H1 (cell line): ENCODE measurements around the gene NRL. TPM values are rescaled to one million over a fixed set of nuclear protein-coding genes. Genes with fewer than 3 reads are reported as not detected.

Experiments
- CTCF ChIA-PET: fragments of 300-600 bp; sonication (Branson Sonifier 250); formaldehyde crosslinking; loops from one replicate; lab custom pipeline; 2021; ENCODE audit not compliant: partially characterized antibody; lab: Charles Lee
- POLR2A ChIA-PET: fragments of 300-600 bp; sonication (Branson Sonifier 250); formaldehyde crosslinking; loops from one replicate; lab custom pipeline; 2021; ENCODE audit warnings: inconsistent platforms; ENCODE audit not compliant: partially characterized antibody; lab: Charles Lee
- DNase-seq, 2 experiments: peaks; one replicate each; pipeline versions ENCODE4 v3.0.0 to v3.0.0-alpha.2; 2010 to 2022; ENCODE audit warnings: low spot score in 2 of 2, low read depth in 1 of 2, mixed read lengths in 1 of 2
- FAIRE-seq: peaks from 2 replicates; lab custom pipeline; 2011; peaks lifted over from hg19 to GRCh38; lab: Jason Lieb, UNC
- H2AFZ ChIP-seq: 2 replicates; pipeline ENCODE4 v1.8.1; 2012; ENCODE audit warnings: low read length, inconsistent platforms
- H2AK5ac ChIP-seq: 2 replicates; pipeline ENCODE4 v1.6.1; 2013; ENCODE audit warnings: low read depth, low read length
- H2BK120ac ChIP-seq: replicated peaks from 2 replicates; pipeline ENCODE3; 2013; ENCODE audit warnings: low read depth, low read length, inconsistent platforms
- H2BK12ac ChIP-seq: 2 replicates; pipeline ENCODE4 v1.6.1; 2013; ENCODE audit warnings: low read depth, low read length
- H2BK15ac ChIP-seq: 2 replicates; pipeline ENCODE4 v1.6.1; 2013; ENCODE audit warnings: low read length
- H2BK20ac ChIP-seq: 2 replicates; pipeline ENCODE4 v1.6.1; 2013; ENCODE audit warnings: low read length
- H2BK5ac ChIP-seq: 2 replicates; pipeline ENCODE4 v1.6.1; 2013; ENCODE audit warnings: low read depth, low read length
- H3K14ac ChIP-seq: 2 replicates; pipeline ENCODE4 v1.6.1; 2013; ENCODE audit warnings: inconsistent platforms; ENCODE audit not compliant: insufficient read length
- H3K18ac ChIP-seq: 2 replicates; pipeline ENCODE4 v1.6.1; 2013; ENCODE audit warnings: low read length; ENCODE audit errors: extremely low read depth
- H3K23ac ChIP-seq: 2 replicates; pipeline ENCODE4 v1.6.1; 2013; ENCODE audit warnings: inconsistent platforms; ENCODE audit not compliant: insufficient read length
- H3K23me2 ChIP-seq: 2 replicates; pipeline ENCODE4 v1.6.1; 2013; ENCODE audit warnings: low read depth, low read length
- H3K27ac ChIP-seq: 2 replicates; pipeline ENCODE4 v1.6.1; 2011; ENCODE audit warnings: low read depth, low read length, inconsistent platforms
- H3K27me3 ChIP-seq, 4 experiments: replicated peaks in 1 of 4; 1 replicate in 1 of 4; 2 replicates in 3 of 4; pipeline versions ENCODE4 v1.6.1 to v1.8.1; 2011 to 2013; ENCODE audit warnings: low read length in 3 of 4, mild to moderate bottlenecking in 3 of 4, inconsistent platforms in 2 of 4, mixed read lengths in 2 of 4, moderate library complexity in 1 of 4; ENCODE audit not compliant: control insufficient read depth in 3 of 4, insufficient read depth in 3 of 4; ENCODE audit errors: extremely low read depth in 1 of 4
- H3K36me3 ChIP-seq, 4 experiments: 2 replicates each; pipeline versions ENCODE4 v1.6.1 to v1.8.1; 2011 to 2013; ENCODE audit warnings: mild to moderate bottlenecking in 4 of 4, low read length in 3 of 4, moderate library complexity in 2 of 4, control low read depth in 1 of 4, inconsistent platforms in 1 of 4; ENCODE audit not compliant: insufficient read depth in 4 of 4, control insufficient read depth in 2 of 4
- H3K4ac ChIP-seq: replicated peaks from 2 replicates; pipeline ENCODE3; 2013; ENCODE audit warnings: low read length, low read depth, mixed read lengths, inconsistent platforms; ENCODE audit not compliant: insufficient read length
- H3K4me1 ChIP-seq, 4 experiments: replicated peaks in 1 of 4; 1 replicate in 1 of 4; 2 replicates in 3 of 4; pipeline versions ENCODE4 v1.6.1 to v1.8.1; 2011 to 2013; ENCODE audit warnings: low read length in 3 of 4, inconsistent platforms in 2 of 4, mixed read lengths in 1 of 4; ENCODE audit not compliant: insufficient read depth in 4 of 4, control insufficient read depth in 3 of 4
- H3K4me2 ChIP-seq, 2 experiments: 2 replicates each; pipeline versions ENCODE4 v1.6.1 to v1.8.1; 2011 to 2013; ENCODE audit warnings: low read depth in 2 of 2, low read length in 2 of 2, control low read depth in 1 of 2, inconsistent platforms in 1 of 2, mild to moderate bottlenecking in 1 of 2; ENCODE audit not compliant: insufficient read depth in 1 of 2
- H3K4me3 ChIP-seq, 4 experiments: fragments of 200-600, 300-600 bp in 1 of 4; sonication (generic), shearing (Covaris generic), sonication (Bioruptor Twin) in 1 of 4; 2 replicates each; pipeline versions ENCODE4 v1.5.1 to v1.8.1; 2011 to 2016; ENCODE audit warnings: low read length in 4 of 4, low read depth in 3 of 4, control low read depth in 2 of 4, inconsistent platforms in 2 of 4, mild to moderate bottlenecking in 2 of 4, mixed read lengths in 1 of 4, moderate library complexity in 1 of 4; ENCODE audit not compliant: insufficient read depth in 2 of 4; ENCODE audit errors: extremely low read depth in 1 of 4
- H3K56ac ChIP-seq: replicated peaks from 2 replicates; pipeline ENCODE3; 2013; ENCODE audit warnings: low read depth, mild to moderate bottlenecking, mixed read lengths, low read length, inconsistent platforms; ENCODE audit not compliant: insufficient read length
- H3K79me1 ChIP-seq: 2 replicates; pipeline ENCODE4 v1.6.1; 2013; ENCODE audit warnings: low read depth, low read length, control low read depth
- H3K79me2 ChIP-seq, 2 experiments: 2 replicates each; pipeline versions ENCODE4 v1.6.1 to v1.8.1; 2012 to 2013; ENCODE audit warnings: low read length in 2 of 2, mild to moderate bottlenecking in 2 of 2, inconsistent platforms in 1 of 2; ENCODE audit not compliant: insufficient read depth in 2 of 2, control insufficient read depth in 1 of 2
- H3K9ac ChIP-seq, 4 experiments: replicated peaks in 1 of 4; 1 replicate in 1 of 4; 2 replicates in 3 of 4; pipeline versions ENCODE4 v1.6.1 to v1.8.1; 2011 to 2013; ENCODE audit warnings: low read depth in 3 of 4, low read length in 3 of 4, control low read depth in 2 of 4, mild to moderate bottlenecking in 2 of 4, moderate library complexity in 2 of 4, inconsistent platforms in 1 of 4; ENCODE audit errors: extremely low read depth in 1 of 4
- H3K9me3 ChIP-seq, 2 experiments: 2 replicates each; pipeline versions ENCODE4 v1.6.1 to v1.8.1; 2012 to 2013; ENCODE audit warnings: mild to moderate bottlenecking in 2 of 2, moderate library complexity in 2 of 2, control low read depth in 1 of 2, inconsistent platforms in 1 of 2, low read depth in 1 of 2, low read length in 1 of 2, mixed read lengths in 1 of 2; ENCODE audit not compliant: insufficient read depth in 2 of 2
- H4K20me1 ChIP-seq, 2 experiments: replicated peaks in 1 of 2; 2 replicates each; pipeline versions ENCODE3 to v1.8.1; 2011 to 2013; ENCODE audit warnings: inconsistent platforms in 2 of 2, low read length in 2 of 2, mild to moderate bottlenecking in 1 of 2; ENCODE audit not compliant: insufficient read depth in 2 of 2, control insufficient read depth in 1 of 2
- H4K5ac ChIP-seq: 2 replicates; pipeline ENCODE4 v1.6.1; 2013; ENCODE audit warnings: low read length, low read depth, mixed read lengths, inconsistent platforms; ENCODE audit not compliant: insufficient read length
- H4K8ac ChIP-seq: 2 replicates; pipeline ENCODE4 v1.8.0; 2013; ENCODE audit warnings: mild to moderate bottlenecking, moderate library complexity, low read length, inconsistent platforms; ENCODE audit not compliant: insufficient read depth; ENCODE audit errors: extremely low read depth
- H4K91ac ChIP-seq: replicated peaks from 2 replicates; pipeline ENCODE3; 2013; ENCODE audit warnings: low read length, mixed read lengths, inconsistent platforms; ENCODE audit not compliant: insufficient read length
- ASH2L ChIP-seq: fragments of 200-600, 300-600 bp; sonication (generic); IDR thresholded peaks from one replicate; pipeline ENCODE4 v1.7.1; 2017; ENCODE audit warnings: low read length
- CHD2 ChIP-seq: IDR thresholded peaks from 2 replicates; pipeline ENCODE4 v1.6.1; 2012; ENCODE audit warnings: low read length, improper control_type of control experiment
- E2F6 ChIP-seq: IDR thresholded peaks from 2 replicates; pipeline ENCODE4 v1.6.1; 2012; ENCODE audit warnings: inconsistent platforms
- EP300 ChIP-seq, 2 experiments: IDR thresholded peaks; 1 replicate in 1 of 2; 2 replicates in 1 of 2; pipeline ENCODE4 v1.6.1; 2011 to 2012; ENCODE audit warnings: low read depth in 2 of 2, low read length in 2 of 2, mild to moderate bottlenecking in 2 of 2, borderline replicate concordance in 1 of 2, inconsistent platforms in 1 of 2, moderate library complexity in 1 of 2
- FOSL1 ChIP-seq: IDR thresholded peaks from 2 replicates; pipeline ENCODE4 v1.6.1; 2011; ENCODE audit warnings: mild to moderate bottlenecking, low read depth, low read length, moderate library complexity; ENCODE audit not compliant: insufficient read depth
- GTF2F1 ChIP-seq: IDR thresholded peaks from 2 replicates; pipeline ENCODE4 v1.6.1; 2012; ENCODE audit warnings: low read depth, low read length, improper control_type of control experiment, borderline replicate concordance
- HDAC6 ChIP-seq: IDR thresholded peaks from one replicate; pipeline ENCODE4 v1.7.1; 2012; ENCODE audit warnings: low read depth, mild to moderate bottlenecking, inconsistent platforms, low read length, moderate library complexity
- JUND ChIP-seq: IDR thresholded peaks from 2 replicates; pipeline ENCODE4 v1.6.1; 2011; ENCODE audit warnings: mild to moderate bottlenecking, improper control_type of control experiment, low read length
- KDM4A ChIP-seq: IDR thresholded peaks from one replicate; pipeline ENCODE4 v1.7.1; 2012; ENCODE audit warnings: low read depth, mild to moderate bottlenecking, moderate library complexity, low read length, inconsistent platforms; ENCODE audit not compliant: severe bottlenecking
- SP4 ChIP-seq: IDR thresholded peaks from 2 replicates; pipeline ENCODE4 v1.6.1; 2012; ENCODE audit warnings: low read length, inconsistent platforms
- TEAD4 ChIP-seq: IDR thresholded peaks from 2 replicates; pipeline ENCODE4 v1.6.1; 2012; ENCODE audit warnings: low read depth, low read length, inconsistent platforms, mixed read lengths
- WGBS, 2 experiments: shearing (Covaris generic) in 1 of 2; methylation state at CpG; one replicate each; pipeline versions ENCODE4 v1.1.6 to v1.1.7; 2013 to 2015; ENCODE audit warnings: low lambda C conversion rate in 2 of 2, mixed read lengths in 2 of 2, inconsistent platforms in 1 of 2, low coverage in 1 of 2, missing lambda C conversion rate in 1 of 2; ENCODE audit not compliant: insufficient replicate concordance in 2 of 2, insufficient coverage in 1 of 2, insufficient read length in 1 of 2; ENCODE audit errors: extremely low coverage in 1 of 2, missing lambda C conversion rate in 1 of 2; 5-methylcytosine and 5-hydroxymethylcytosine counted together
- polyA plus RNA-seq, 7 experiments: library from polyadenylated mRNA; depleted of rRNA in 3 of 7; stranded (reverse) in 5 of 7; unstranded in 2 of 7; fragments of >200 nt in 5 of 7; fragments of 200-250 nt in 2 of 7; gene quantifications; 1 replicate in 5 of 7; 2 replicates in 1 of 7; 4 replicates in 1 of 7; pipeline versions ENCODE4 v1.2.1 to v1.2.3, GENCODE V29; 2011 to 2013; ENCODE audit warnings: missing spikeins in 2 of 7, mixed read lengths in 2 of 7
- total RNA-seq: library from RNA; stranded (reverse); fragmentation: NEBNext Ultra II Directional; extraction: Animal tissue kit (Norgen Biotek cat#: 25700); gene quantifications from 2 replicates; pipeline ENCODE4 v1.2.1, GENCODE V29; 2021
- TF ChIP-seq, protein P1 (sequence below): IDR thresholded peaks from 2 replicates; pipeline ENCODE4 v1.6.1; 2012; ENCODE audit warnings: inconsistent platforms
- TF ChIP-seq, protein P2 (sequence below): IDR thresholded peaks from 2 replicates; pipeline ENCODE4 v1.6.1; 2011; ENCODE audit warnings: low read depth, mild to moderate bottlenecking, low read length; ENCODE audit not compliant: insufficient read depth

The NRL gene
- total and polyA plus RNA-seq, 2 of the 8 experiments (the other 6 are each of a cell fraction or from before 2014, with no cell fraction given), result 1.1 to 2.2 TPM

GRCh38 chr14:24155100-24155499, 40.4 kb upstream of the NRL start:
- H3K27ac ChIP-seq, result no peak overlapping the region
- no peaks in the 10 kb centered on the region for H3K4me1 ChIP-seq
- H3K27me3 ChIP-seq, result no peaks in the 10 kb centered on the region; a peak in 1 of 7 replicates
- no peak overlapping the region for H4K5ac ChIP-seq
- H3K9me3 ChIP-seq, result no peaks in the 10 kb centered on the region
- H4K20me1 ChIP-seq, result peaks cover 2 to 18% of the 10 kb centered on the region in 2 experiments
- no peak overlapping the region for H2BK120ac ChIP-seq
- H3K4me3 ChIP-seq, result no peak overlapping the region
- no peak overlapping the region for H4K8ac ChIP-seq
- H2AFZ ChIP-seq, result no peak overlapping the region
- no peak overlapping the region for H3K56ac ChIP-seq
- no peak overlapping the region for H3K9ac ChIP-seq
- H2BK20ac ChIP-seq, result no peak overlapping the region
- no peak overlapping the region for H2BK15ac ChIP-seq
- DNase-seq, result no peak
- no peak overlapping the region for H3K4me2 ChIP-seq
- no peak overlapping the region for H3K23ac ChIP-seq
- CTCF ChIA-PET, result interaction anchor here (0.9 to 1.5 kb wide), 5 partner anchors 9 to 97 kb away, joined by 3 to 6 read pairs (median 3); no protein-coding TSS in a partner anchor
- POLR2A ChIA-PET, result interaction anchor here (1.1 to 2.9 kb wide), 10 partner anchors 9 to 40 kb away, joined by 3 to 9 read pairs (median 4); partner anchors contain the start of genes PSME1, PSME2 and TM9SF1
- H3K4ac ChIP-seq, result no peak overlapping the region
- H2BK12ac ChIP-seq, result no peak overlapping the region
- H3K14ac ChIP-seq, result no peak overlapping the region
- H3K79me1 ChIP-seq, result peaks cover 6% of the 10 kb centered on the region; the same call in 1 of the 2 replicates
- FAIRE-seq, result no peak
- WGBS, 2 experiments, result 95% methylated on average over 10 of the region's 10 CpGs; no CpG with 5 or more reads in 1 of the 2 experiments
- H2BK5ac ChIP-seq, result no peak overlapping the region
- H3K23me2 ChIP-seq, result no peaks in the 10 kb centered on the region
- no peaks in the 10 kb centered on the region for H3K79me2 ChIP-seq
- H2AK5ac ChIP-seq, result no peak overlapping the region
- no peak overlapping the region for H3K18ac ChIP-seq
- peaks cover 33 to 64% (median 57%) of the 10 kb centered on the region in 4 experiments for H3K36me3 ChIP-seq
- H4K91ac ChIP-seq, result no peak overlapping the region
- TF ChIP-seq, protein P1, sequence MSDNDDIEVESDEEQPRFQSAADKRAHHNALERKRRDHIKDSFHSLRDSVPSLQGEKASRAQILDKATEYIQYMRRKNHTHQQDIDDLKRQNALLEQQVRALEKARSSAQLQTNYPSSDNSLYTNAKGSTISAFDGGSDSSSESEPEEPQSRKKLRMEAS, result no peak
- TF ChIP-seq E2F6, result no peak
- TF ChIP-seq CHD2, result no peak
- no peak for TF ChIP-seq JUND
- TF ChIP-seq FOSL1, result no peak
- no peak for TF ChIP-seq HDAC6
- TF ChIP-seq SP4, result no peak
- no peak for TF ChIP-seq TEAD4
- no peak for TF ChIP-seq ASH2L
- TF ChIP-seq KDM4A, result no peak
- TF ChIP-seq, protein P2, sequence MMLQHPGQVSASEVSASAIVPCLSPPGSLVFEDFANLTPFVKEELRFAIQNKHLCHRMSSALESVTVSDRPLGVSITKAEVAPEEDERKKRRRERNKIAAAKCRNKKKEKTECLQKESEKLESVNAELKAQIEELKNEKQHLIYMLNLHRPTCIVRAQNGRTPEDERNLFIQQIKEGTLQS, result no peak
- no peak for TF ChIP-seq EP300 (IDR thresholded peaks at IDR 0.05; ENCODE audit: borderline replicate concordance in 1 of 2, low read depth in 2 of 2, low read length in 2 of 2)
- TF ChIP-seq GTF2F1, result no peak
